ENCODE results near the gene PPIL1. TPM values are rescaled to one million over a fixed set of nuclear protein-coding genes. Genes with fewer than 3 reads are reported as not detected.

Gene PPIL1
- total and polyA plus RNA-seq, 2 of the 4 experiments (the other 2 are of a cell fraction): 28.4 to 58.4 TPM

- dilution Hi-C loops (cut with HindIII; ENCODE audit: low sequenced_read_pairs, unreplicated experiment): no loop called here
- no TSS peak for BruUV-seq (replicated peaks)
Measured at GRCh38 chr6:36841756-36842155, 32.8 kb downstream of the PPIL1 start.

More at GRCh38 chr6:36841756-36842155, 32.8 kb downstream of the PPIL1 start:
- H3K4me1 ChIP-seq (ENCODE audit: control insufficient read depth, insufficient read depth, low read length): peaks cover 8% of the 10 kb centered on the region; the same call in 1 of the 2 replicates
- H3K79me1 ChIP-seq (ENCODE audit: low read depth in 1 of 2, low read length in 2 of 2): no peaks in the 10 kb centered on the region
- H2BK120ac ChIP-seq (ENCODE audit: low read depth, low read length): no peak overlapping the region
- H3K9ac ChIP-seq (ENCODE audit: low read depth, low read length): no peak overlapping the region
- ChIA-PET POLR2A (ENCODE audit: unreplicated experiment) (no interaction called here), CTCF (no interaction called here)
- H2AFZ ChIP-seq (replicated peaks; ENCODE audit: low read length, poor library complexity): no peak overlapping the region
- H2BK5ac ChIP-seq (ENCODE audit: low read depth, low read length, poor library complexity, severe bottlenecking): no peak overlapping the region
- H3K9me1 ChIP-seq (ENCODE audit: insufficient read depth, low read length): no peaks in the 10 kb centered on the region; the same call in 1 of the 2 replicates
- no peak overlapping the region for H4K8ac ChIP-seq (ENCODE audit: low read depth in 2 of 2, low read length in 2 of 2)
- H3K56ac ChIP-seq (ENCODE audit: extremely low read depth, insufficient read depth, low read length): no peak overlapping the region
- H3K4ac ChIP-seq (ENCODE audit: low read depth, low read length): no peak overlapping the region
- no peak overlapping the region for H3K4me2 ChIP-seq (ENCODE audit: low read depth, low read length)
- no peaks in the 10 kb centered on the region for H3K9me3 ChIP-seq (ENCODE audit: control insufficient read depth, insufficient read depth, low read length)
- H3K36me3 ChIP-seq (ENCODE audit: control insufficient read depth, insufficient read depth, low read length): no peaks in the 10 kb centered on the region
- H4K20me1 ChIP-seq (ENCODE audit: insufficient read depth, low read length): no peaks in the 10 kb centered on the region
- H2AK5ac ChIP-seq (ENCODE audit: low read depth, low read length): no peak overlapping the region
- ATAC-seq (ENCODE audit: low read depth) (no peak), DNase-seq (no peak)
- peaks cover 44% of the 10 kb centered on the region for H3K27me3 ChIP-seq (ENCODE audit: control insufficient read depth, insufficient read depth, low read length)
- H3K18ac ChIP-seq (ENCODE audit: low read depth, low read length): no peak overlapping the region
- no peak overlapping the region for H2BK20ac ChIP-seq (ENCODE audit: low read depth, low read length)
- TF ChIP-seq CHD1 (IDR thresholded peaks at IDR 0.05; ENCODE audit: low read depth, low read length) (no peak), ELK1 (IDR thresholded peaks at IDR 0.05; ENCODE audit: borderline replicate concordance, low read depth, low read length) (no peak), BHLHE40 (IDR thresholded peaks at IDR 0.05; ENCODE audit: low read depth, low read length) (no peak), CTCF (conservative IDR thresholded peaks at IDR 0.05; ENCODE audit: low read depth, low read length) (no peak), FOS (IDR thresholded peaks at IDR 0.05; ENCODE audit: low read depth, low read length) (no peak), NFE2L2 (IDR thresholded peaks at IDR 0.05; ENCODE audit: low read depth, low read length) (no peak), RAD21 (IDR thresholded peaks at IDR 0.05; ENCODE audit: low read length) (no peak), USF2 (IDR thresholded peaks at IDR 0.05; ENCODE audit: low read depth, low read length) (no peak), POLR2A (IDR thresholded peaks at IDR 0.05; ENCODE audit: low read depth, low read length) (no peak), RFX5 (IDR thresholded peaks at IDR 0.05; ENCODE audit: low read depth, low read length) (no peak), CEBPB (IDR thresholded peaks at IDR 0.05; ENCODE audit: low read depth, low read length) (no peak)
- no peak overlapping the region for H2BK15ac ChIP-seq (ENCODE audit: low read depth, low read length)
- intact Hi-C loops (cut with micrococcal nuclease) (no loop called here), in situ Hi-C loops (cut with MboI; ENCODE audit: low sequenced_read_pairs) (no loop called here)
- H2AK9ac ChIP-seq (replicated peaks; ENCODE audit: low read depth, low read length, poor library complexity): no peak overlapping the region
- no peak overlapping the region for H3K14ac ChIP-seq (replicated peaks; ENCODE audit: low read depth, low read length)
- H3K4me3 ChIP-seq (ENCODE audit: insufficient read depth, low read depth, low read length): no peak overlapping the region
- no peak overlapping the region for H4K5ac ChIP-seq (ENCODE audit: low read depth, low read length)
- no CpG with 5 or more reads among the region's 2 CpGs for WGBS, 2 experiments (ENCODE audit: extremely low coverage in 2 of 2, insufficient read length in 1 of 2)
- no peak overlapping the region for H3K23ac ChIP-seq (ENCODE audit: low read depth, low read length)
- H4K91ac ChIP-seq (ENCODE audit: insufficient read depth, low read depth, low read length): no peak overlapping the region
- H3K27ac ChIP-seq (ENCODE audit: insufficient read depth, low read length): no peak overlapping the region

Data from IMR-90 (cell line).